Stimulated activated CD4-positive, alpha-beta T cell treated with anti-CD3 and anti-CD28 coated beads, Interleukin-15, amount 100 ng/mL, for 48 hours (primary cell): ENCODE measurements around the gene MAP2K2.
A peak's percentile ranks its signal among the peaks of the same experiment; 100 is the strongest.

Experiments
- DNase-seq, 2 donors: peaks; one replicate each; pipeline ENCODE4 v3.0.0-alpha.2; 2020; ENCODE audit warnings: low read depth in 2 of 2

The MAP2K2 gene

DNA sequence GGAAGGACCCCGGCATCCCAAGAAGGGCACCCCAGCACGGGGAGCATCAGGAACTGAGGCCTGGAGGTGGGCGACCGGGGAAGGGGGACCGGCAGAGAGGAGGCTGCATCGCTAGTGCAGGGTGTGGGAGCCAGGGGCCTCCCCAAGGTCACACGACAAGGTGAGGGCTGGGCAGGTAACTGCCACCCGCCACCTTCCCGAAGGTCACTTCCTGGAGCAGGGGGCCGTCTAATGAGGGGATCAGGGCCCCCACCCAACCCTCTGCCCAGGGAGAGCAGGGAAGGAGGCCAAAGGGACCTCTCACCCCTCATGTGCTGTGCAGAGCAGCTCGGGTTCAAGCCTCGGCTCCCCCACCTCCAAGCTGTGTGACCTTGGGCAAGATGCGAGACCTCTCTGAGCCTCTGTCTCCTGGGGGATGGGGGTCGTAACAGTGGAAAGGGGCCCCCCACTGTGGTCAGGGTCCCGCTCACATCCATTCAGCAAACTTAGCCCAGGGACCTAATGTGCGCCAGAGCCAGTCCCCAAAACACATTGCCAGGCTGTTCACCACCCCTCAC, 63.2 kb downstream of the MAP2K2 start:
- no peak for DNase-seq

GRCh38 chr19:4059891-4060620, 63.9 kb downstream of the MAP2K2 start:
- no peak for DNase-seq

DNA sequence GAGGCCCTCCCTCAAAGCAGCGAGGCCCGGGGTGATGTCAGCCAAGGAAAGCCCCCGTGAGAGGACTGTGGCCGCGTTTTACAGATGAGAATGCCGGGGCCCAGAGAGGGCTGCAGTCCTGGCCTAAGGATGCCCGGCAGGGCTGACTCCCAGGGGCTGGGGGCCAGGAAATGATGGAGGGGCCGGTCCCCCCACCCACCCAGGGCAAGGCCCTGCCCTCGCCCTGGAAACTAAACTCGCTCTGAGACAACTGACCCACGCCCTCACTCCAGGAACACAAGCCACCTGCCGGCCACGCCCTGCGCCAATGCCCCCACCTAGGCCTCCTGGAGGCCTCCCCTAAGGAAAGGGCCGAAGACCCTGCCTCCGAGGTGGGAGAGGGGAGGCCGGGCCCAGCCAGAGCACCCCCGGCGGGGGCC, 64.5 kb downstream of the MAP2K2 start:
- DNase-seq: no peak

DNA sequence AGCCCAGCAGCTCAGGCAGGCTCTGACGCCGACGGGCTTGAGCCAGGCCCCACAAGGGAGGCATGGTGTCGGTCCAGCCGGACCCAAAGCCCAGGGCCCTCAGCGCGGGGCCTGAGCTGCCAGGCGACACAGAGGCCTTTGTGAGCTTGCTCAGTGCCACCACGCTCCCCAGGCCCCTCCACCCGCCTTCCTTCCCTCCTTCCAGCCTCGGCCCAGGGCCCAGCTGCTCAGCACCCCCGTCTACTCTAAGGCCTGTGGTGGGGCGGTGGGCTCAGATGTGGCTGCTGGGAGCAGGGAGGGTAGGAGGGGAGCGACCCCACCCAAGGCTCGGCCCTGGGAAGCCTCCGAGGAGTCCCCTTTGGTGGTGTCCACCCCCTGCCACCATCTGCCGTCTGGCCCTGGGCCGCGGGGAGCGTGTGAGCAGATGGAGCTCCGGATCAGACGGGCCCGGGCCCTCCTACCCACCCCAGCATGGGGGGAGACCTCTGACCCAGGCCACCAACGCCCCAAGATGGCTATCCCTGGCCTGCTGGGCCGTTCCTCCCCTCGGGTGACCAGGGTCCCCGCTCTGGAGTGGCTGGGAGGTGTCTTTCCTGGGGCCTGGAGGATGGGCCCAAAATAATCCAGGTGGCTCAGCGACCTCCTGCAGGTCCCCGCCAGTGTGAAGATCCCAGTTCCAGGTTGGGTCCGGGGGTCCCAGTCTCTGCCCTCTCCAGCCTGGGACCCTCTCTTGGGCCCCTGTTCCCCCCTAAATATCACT, 65.0 kb downstream of the MAP2K2 start:
- no peak for DNase-seq

- DNase-seq: peak in 1 of 2 donors; percentile 50
These were observed 65.8 kb downstream of the MAP2K2 start for GRCh38 chr19:4057931-4058692.

GRCh38 chr19:4055209-4055552, 68.7 kb downstream of the MAP2K2 start:
- no peak for DNase-seq

DNA sequence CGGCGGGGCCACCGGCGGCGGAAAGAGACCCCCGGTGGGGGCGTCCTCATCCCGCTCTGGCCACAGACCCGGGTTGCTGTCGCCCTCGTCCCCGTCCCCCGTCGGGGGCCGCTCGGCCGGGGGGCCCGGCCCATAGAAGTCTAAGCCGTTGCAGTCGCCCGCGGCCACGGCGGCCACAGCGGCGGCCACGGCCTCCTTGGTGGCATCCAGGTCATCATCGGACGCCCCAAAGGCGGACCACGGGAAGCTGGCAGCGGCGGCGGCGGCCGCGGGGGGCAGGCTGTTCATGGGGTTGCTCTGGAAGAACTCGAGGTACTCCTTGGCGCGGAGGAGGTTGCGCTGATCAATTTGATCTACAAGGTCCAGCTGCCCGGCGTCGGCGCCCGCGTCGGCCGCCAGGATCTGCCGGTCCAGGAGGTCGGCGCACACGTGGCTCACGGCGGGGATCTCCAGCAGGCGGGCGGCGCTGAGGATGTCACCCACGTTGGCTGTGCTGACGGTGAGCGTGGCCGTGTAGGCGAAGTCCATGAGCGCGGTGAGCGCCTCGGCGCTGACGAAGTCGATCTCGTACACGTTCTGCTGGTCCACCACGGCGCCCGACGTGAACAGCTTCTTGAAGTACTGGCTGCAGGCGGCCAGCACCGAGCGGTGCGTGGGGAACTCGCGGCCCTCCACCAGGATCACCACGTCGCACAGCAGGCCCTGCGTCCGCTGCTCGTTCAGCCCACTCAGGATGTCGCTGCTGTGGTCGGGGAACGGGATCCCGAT, 69.3 kb downstream of the MAP2K2 start:
- DNase-seq: no peak

- no peak for DNase-seq
These were observed 70.2 kb downstream of the MAP2K2 start for GRCh38 chr19:4053423-4054324.

- DNase-seq: no peak
These were observed 70.9 kb downstream of the MAP2K2 start for GRCh38 chr19:4052993-4053422.

DNA sequence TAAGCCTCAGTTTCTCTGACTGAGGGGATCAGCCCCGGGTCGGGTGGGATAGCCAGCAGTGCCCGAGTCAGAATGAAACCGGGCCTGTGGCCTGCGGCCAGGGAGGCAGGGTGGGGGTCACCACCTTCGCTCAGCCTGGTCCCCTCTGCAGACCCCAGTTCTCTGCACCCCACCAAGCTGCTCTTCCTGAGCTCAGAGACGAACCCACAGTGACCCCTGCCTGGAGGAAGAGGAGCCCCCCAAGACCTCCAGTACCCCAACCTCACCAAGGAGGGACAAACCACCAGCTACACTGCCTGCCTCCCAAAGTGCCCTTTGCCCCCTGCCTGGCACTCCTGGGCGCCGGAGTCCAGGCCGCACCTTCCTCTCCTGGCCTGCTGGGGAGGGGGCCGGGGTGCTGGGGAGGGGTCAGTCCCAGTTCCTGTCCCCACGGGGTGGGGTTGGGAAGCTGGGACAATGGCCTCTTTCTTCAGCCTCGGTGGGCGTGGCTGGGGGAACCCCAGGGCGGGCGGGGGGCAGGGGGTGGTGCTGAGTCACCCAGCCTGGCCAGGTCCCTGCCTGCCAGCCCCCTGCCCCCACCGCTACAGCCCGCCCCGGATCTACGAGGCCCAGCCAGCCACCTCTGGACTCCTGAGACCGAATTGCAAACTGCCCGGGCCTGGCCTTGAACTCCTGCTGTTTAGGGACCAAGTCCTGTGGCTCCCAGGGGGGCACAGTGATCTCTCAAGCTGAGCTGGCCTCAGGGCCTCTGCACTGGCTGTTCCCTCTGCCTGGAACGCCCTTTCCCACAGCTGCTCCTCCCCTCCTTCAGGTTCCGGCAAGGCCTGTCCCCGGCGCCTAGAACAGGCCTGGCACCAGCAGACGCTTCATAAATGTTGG, 71.6 kb downstream of the MAP2K2 start:
- DNase-seq: no peak

- no peak for DNase-seq
These were observed 72.5 kb downstream of the MAP2K2 start for GRCh38 chr19:4051175-4052101.

DNA sequence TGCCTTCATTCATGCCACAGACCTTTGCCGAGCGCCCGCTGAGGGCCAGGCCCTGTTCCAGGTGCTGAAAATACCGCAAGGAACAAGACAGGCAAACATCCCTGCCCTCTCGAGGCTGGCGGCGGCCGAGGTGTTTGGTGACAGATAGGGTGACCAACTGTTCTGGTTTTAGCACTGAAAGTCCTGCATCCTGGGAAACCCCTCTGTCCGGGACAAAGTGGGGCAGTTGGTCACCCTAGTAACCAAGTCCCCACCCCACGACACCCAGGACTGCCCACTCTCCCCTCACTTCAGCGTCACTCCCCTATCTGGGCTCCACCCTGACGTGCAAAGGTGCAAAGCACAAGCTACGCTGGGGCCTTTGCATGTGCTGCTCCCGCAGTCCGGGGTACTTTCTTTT, 74.5 kb downstream of the MAP2K2 start:
- no peak for DNase-seq

DNA sequence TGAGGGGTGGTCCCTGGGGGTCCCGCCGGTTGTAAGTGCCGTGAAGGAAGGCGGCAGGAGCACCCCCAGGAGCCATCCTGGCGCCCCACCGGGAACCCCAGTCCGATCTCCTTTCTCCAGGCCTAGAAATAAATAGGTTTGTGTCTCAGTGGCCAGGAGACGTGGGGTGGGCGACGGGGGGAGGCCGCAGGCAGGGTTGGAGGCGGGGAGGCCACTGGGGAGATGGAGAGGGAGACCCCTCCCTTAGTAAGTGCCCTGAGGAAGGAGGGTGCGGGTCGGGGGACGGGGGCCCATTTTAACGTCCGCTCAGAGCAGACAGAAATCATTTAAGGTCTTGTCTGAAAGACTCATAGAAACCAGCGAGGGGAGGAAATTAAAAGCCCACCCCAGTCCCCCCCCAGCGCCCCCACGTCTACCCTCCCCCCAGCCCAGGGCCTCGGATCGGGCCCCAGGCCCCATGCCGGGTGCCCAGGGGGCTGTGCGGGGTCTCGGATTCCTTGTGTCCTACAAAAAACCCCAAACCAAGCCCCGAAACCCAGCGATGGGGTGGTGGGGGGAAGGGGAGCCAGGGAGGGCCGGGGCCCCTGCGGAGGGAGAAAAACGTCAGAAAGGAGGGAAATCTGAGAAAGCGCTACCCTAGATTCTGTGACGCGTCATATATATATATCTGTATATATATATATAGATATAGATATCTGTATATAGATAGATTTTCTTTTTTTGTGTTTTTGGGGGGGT, 76.8 kb downstream of the MAP2K2 start:
- DNase-seq: no peak

DNA sequence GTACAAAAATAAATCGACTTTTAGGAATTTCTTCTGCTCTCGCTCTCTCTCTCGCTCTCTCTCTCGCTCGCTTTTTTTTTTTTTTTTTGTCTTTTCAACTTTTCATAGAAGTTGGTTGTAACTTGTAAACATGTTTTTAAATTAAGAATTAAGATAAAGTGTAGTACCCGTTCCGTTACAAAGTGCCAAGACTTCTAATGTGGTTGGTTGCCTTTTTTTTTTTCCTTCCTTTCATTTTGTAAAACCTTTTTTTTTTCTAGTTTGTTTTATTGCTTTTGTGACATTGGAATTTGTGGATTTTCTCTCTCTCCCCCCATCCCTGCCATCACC, 77.6 kb downstream of the MAP2K2 start:
- DNase-seq: no peak

DNA sequence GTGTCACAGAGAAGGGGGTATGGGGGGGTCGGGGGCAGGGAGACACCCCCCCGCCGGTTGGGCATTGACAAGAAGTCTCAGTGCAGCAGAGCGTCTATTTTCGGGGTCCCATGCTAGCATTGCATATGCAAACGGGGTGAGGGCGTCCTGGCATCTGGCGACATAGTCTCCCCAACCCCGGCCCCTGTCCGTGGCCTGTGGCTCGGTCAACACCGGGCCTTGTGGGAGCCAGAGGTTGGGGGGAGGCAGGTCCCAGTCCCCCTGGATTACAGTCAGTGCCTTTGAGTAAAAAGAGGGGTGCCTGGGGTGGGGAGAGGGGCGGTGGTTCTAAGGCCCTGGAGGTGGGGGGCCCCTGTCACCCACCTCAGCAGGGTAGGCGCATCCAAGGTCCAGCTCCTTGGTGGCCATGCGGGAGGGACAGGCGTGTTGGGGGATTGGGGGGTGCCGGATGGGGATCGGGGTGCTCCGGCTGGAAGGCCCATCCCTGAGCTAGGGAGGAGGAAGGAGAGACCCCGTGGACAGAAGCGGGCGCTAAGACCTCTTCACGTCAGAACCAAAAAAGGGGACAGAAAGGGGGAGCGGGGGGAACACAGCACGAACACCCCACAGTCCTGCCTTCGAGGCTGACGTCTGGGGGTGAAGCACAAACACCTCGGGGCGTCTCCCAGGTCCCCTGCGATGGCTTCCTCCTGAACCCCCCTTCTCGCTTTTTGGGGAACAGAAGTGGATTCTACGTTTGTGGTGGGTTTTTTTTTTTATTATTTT, 78.1 kb downstream of the MAP2K2 start:
- DNase-seq: no peak

DNA sequence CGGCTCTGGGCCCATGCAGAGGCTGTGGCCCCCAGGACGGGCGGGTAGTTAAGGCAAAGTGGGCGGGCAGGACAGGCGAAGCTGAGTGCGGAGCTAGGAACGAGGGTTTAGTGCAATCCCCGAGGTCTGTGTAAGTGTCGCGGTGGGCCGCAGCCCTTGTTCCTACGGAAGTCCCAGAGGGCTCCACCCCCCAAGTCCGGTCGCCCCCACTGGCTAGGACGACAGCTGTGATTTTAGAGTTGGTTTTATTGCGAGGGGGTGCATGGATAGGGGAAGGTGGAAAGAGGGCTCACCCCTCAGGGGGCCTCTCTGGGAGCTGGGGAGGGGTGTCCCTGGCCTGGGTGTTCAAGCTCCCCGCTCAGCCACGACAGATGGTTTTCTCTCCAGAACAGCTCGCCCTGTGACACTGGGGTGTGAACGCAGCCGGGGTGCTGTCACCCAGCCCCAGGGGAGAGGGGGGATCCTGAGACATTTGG, 78.9 kb downstream of the MAP2K2 start:
- DNase-seq: no peak
